GM18870 (cell line): ENCODE measurements around the gene MLC1.

Experiments used
- ATAC-seq: cut with Tn5 transposase; IDR thresholded peaks from one replicate; pipeline ENCODE4 v1.9.1; 2021; ENCODE audit warnings: moderate library complexity; ENCODE audit not compliant: unreplicated experiment

The MLC1 gene

GRCh38 chr22:50058906-50059880 is 26.0 kb downstream of the MLC1 start:
- ATAC-seq: no peak

GRCh38 chr22:50058061-50058905 is 26.9 kb downstream of the MLC1 start, which contains the start of gene TTLL8:
TSS of gene TTLL8 (minus strand) at chr22:50058298.
- ATAC-seq: no peak

GRCh38 chr22:50057278-50058060 is 27.8 kb downstream of the MLC1 start:
- ATAC-seq: no peak

DNA sequence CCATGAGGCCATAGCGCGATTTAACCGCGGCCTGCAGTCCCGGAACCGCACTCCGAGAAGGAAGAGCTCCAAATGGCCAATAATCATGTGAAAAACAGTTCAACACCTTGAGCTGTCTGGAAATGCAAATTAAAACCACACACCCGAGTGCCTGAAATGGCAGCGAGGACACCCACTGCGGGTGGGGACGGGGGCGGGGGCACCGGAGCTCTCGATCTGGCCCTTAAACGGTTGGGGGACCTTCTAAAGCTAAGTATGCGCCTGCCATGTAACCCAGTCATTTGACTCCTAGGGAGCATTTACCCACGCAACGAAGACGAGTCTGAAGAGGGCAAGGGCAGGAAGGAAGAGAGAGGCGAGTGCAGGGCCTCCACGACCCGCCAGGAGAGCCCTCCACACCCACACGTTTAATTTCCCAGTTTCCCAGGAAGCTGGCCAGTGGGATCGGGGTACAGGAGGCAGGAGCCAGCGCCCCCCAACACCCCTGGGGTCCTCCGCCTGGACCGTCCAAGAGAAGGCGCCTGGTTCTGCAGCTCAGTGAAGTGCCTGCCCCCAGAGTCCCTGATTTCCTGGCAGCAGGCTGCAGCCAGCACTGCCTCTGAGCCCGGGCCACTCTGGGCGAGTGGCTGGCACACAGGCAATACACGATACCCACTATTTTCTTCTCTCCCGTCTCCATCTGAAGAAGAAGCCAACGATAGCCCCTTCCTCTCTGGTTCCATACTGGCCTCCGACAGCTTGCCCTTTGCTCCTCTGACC is 28.8 kb downstream of the MLC1 start:
- no peak for ATAC-seq

GRCh38 chr22:50053861-50054260 is 31.4 kb downstream of the MLC1 start:
- no peak for ATAC-seq

DNA sequence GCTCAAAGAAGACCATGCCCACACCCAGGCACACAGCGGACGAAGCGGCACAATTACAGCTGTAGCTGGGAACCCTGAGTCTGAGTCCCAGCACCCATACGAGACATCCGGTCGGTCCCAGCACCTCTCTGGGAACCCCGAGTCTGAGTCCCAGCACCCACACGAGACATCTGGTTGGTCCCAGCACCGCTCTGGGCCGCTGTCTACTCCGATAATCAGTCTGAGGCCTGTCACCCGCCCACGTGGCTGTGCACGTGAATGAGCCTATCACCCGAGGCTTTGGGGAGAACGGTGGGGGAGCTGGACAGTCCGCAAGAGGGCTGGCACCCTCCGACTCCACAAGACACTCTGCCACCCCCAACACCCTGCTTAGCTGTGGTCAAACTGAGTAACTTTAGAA is 33.3 kb downstream of the MLC1 start:
- no peak for ATAC-seq

- no peak for ATAC-seq
Measured at GRCh38 chr22:50049299-50050195, 35.7 kb downstream of the MLC1 start.

GRCh38 chr22:50048836-50049235 is 36.4 kb downstream of the MLC1 start:
- ATAC-seq: no peak

- ATAC-seq: no peak
Measured at GRCh38 chr22:50048061-50048765, 37.0 kb downstream of the MLC1 start.

DNA sequence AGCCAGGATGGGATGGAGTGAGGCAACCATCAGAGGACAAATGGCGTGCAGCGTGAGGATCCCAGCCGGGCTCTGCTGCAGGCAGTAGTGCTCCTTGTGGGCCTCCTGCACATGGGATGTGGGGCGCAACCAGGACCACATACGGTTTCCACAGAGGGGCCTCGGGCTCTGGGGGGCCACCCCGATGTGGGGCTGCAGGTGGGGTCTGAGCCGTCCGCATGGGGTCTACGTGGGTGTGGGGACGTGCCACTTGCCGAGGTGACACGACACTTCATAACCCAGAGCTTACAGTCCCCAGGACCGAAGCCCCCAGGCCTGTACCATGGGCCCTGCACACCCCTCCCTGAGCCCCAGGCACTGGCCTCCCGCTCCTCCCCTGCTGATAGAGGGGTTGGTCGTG is 37.9 kb downstream of the MLC1 start:
- no peak for ATAC-seq

GRCh38 chr22:50046481-50047245 is 38.6 kb downstream of the MLC1 start:
- no peak for ATAC-seq

DNA sequence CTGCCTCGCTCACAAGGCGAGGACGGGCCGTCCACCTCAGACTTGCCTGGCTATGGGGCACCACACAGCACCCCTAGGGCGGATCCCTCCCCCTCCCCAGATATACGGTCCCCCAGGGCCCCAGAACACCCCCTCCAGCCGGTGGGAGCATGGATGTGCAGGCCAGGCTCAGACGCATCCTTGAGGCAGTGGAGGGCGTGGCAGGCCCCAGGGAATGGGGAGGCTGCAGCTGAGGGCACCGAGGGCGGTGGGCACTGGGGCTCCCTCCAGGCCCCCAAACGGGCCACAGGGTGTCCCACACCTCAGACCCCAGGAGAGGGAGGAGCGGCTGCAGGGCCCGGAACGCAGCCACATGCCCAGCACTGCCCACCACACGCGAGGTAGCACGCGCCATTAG is 39.2 kb downstream of the MLC1 start:
- ATAC-seq: no peak

DNA sequence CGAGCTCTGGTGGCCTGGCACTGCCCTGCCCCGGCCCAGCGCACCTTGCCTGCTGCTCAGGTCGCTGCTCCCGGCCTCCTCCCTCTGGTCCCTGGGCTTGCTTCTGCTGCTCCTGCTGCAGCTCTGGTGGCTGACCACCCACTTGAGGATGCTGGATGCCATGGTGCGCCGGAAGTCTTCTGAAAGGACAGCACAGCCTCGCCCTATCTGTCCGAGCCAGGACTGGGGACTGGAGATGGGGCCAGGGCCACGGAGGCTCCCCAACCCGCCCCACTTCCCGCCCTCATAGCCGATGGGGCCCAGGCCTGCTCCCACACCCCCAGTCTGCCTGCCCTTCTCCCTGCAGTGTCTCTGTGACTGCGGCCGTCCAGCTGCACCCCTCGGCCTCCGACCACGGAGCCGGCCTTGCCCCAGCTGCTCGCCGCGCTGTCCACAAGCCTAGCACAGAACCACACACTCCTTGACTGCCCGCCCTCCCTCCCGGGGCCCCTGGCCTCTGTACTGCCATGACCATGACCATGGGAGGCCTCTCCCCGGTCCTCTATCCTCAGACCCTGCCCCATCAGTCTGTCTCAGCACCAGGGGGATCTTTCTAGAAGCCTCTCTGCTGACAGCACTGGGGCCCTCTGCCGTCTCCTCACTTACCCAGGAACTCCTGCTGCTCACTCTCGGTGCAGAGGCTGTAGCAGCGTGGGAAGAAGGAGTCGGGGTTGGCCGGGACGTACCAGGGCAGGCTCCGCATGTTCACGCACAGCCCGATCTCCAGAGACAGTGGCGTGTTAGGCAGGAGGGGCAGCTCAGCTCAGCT is 39.8 kb downstream of the MLC1 start:
- no peak for ATAC-seq

- no peak for ATAC-seq
Measured at GRCh38 chr22:50044485-50045118, 40.6 kb downstream of the MLC1 start.

DNA sequence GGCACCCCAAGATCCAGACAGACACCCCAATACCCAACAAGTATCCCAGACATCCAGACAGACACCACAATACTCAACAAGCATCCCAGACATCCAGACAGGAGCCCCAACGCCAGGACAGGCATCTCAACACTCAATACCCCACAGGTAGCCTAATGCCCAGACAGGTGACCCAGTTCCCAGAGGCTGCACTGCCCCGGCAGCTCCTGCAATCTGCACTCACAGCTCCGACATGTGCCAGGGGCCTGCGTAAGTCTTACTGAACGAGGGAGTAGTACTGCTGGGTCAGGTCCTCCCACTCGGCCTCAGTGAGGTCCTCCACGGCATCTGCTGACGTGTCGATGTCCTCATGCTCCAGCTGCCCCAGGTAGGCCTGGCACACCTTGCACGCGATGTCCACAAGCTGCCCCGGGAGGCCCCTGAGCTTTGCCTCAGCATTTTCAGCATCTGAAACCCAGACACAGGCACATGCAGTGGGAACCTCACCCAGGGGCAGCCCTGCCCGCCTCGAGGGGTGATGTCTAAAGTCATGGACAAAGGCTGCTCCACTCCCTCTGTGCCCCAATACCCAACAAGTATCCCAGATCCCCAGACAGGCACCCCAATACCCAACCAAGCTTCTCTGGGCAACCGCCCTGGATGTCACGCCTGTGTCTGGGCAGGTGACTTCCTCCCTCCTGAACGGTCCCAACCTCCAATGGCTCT is 43.7 kb downstream of the MLC1 start:
- no peak for ATAC-seq

DNA sequence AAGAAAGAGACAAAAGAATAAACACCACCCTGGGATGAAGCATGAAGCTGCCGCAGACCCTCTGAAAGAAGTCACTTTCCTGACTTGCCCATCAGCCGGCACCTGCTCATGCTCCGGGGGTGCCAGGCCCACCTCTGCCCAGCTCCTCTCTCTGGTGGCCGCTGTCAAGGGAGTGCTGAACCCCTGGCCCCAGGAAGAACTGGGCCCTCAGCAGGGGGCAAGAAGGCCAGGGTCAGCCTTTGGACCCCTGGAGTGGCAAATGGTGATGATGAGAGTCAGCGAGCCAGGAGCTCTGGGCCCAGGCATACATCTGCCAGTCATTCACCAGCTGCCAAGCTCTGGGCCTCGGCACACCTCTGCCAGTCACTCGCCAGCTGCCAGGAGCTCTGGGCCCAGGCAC is 44.5 kb downstream of the MLC1 start:
- ATAC-seq: no peak
